Posterior cingulate gyrus (tissue), 11 donors: ENCODE data around the gene POU6F2.

Experiments used
- DNase-seq, 10 donors: peaks; one replicate each; pipeline versions ENCODE4 v3.0.0 to v3.0.0-alpha.2; 2020 to 2021; ENCODE audit warnings: mixed read lengths in 3 of 10
- intact Hi-C: fragments of 100-400 bp; cut with DNase I; formaldehyde crosslinking; loops from one replicate; pipeline ENCODE4 v1.15.1; 2023

Gene POU6F2

DNA sequence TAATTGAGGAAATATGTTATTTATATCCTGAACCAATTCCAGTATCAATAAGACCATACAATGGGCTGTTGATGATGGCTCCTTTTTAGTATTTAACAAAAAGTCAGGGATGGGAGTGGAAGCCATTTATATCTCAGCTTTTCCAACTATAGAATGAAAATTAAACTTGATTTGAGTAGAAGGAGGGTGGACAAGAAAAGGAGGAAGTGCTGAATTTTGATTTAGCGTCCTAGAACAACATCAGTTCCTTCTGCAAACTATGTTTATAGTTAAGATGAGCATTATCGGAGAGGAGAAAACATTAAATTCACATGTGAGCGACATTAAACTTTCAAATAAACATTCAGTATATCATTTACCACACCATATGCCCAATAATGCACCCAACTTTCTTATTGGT is 439.2 kb downstream of the POU6F2 start:
- DNase-seq, result no peak
- intact Hi-C loops, result no loop called here

DNA sequence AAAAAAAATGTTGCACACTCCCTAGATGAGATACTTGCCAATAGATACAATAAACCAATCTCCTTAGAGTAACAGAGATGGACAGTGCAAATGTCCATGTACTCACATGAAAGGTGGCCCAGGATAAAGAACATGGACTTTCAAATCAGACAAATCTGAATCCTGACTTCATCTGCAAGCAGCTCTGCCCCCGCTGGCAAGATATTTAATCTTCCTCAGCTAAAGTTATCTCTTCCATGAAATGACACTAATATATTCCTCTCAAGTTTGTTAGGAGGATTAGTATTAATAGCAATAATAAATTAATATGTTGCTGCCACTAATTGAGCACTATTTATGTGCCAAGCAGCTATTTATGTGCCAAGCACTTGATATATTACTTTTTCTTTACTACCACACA is 439.9 kb downstream of the POU6F2 start:
- intact Hi-C loops, result no loop called here
- no peak for DNase-seq

DNA sequence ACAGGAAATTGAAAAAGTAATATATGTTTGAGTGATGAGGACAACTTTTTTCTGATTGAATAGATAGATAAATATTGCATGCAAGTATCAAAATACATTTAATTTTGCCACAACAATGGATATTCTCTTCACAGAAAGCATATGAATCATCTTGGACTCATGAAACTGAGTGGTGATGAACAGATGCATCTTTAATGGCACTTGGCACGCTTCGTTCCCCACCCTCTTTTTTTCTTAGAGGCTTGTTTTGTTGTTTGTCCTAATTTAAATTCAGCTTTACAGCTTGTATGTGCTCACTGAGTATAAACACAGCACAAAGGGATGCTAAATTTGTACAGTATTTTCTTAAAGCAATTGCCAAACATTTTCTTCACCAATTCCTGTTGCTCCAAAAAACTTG is 443.5 kb downstream of the POU6F2 start:
- no peak for DNase-seq
- intact Hi-C loops, result no loop called here

DNA sequence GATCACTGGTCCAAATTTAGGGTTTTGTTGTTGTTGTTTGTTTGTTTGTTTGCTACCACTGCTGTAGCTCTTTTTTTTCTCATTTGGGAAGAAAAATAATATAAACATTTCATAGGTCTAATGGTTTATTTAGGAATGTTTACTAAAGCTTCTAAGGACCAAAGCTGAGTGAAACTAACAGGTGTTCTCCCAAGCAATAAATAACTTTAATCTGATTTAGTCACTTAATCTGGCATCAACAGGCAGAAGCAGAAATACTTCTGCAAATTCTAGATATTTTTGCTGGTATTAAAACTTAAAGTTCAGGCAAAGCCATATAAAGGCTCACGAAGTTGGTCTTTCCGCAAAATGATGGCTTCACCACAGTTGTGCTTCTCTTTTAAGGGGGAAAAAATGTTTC is 444.0 kb downstream of the POU6F2 start:
- intact Hi-C loops, result no loop called here
- no peak for DNase-seq

GRCh38 chr7:39428221-39428620 is 450.5 kb downstream of the POU6F2 start:
- intact Hi-C loops, result no loop called here

DNA sequence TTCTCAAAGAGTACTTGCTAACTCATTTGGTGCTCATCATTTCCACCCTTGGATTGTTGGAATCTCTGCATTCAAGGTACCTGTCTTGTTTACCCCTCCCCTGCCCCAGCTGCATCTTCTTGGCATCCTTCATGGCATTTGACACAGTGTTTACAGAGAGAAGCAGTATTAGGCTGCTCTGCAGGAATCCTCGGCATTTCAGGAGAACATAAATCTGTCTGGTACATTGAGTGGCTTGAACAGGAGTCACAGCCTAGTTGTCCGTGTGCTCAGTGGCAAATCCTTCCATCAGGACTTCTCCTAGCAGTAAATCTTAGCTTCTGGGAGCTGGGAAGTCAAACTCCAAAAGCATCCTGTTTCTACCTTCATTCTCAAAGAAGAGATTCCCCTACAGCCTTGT is 451.7 kb downstream of the POU6F2 start:
- intact Hi-C loops, result no loop called here
- DNase-seq, result no peak

More at GRCh38 chr7:39428221-39428620, 450.5 kb downstream of the POU6F2 start:
- DNase-seq, result no peak

DNA sequence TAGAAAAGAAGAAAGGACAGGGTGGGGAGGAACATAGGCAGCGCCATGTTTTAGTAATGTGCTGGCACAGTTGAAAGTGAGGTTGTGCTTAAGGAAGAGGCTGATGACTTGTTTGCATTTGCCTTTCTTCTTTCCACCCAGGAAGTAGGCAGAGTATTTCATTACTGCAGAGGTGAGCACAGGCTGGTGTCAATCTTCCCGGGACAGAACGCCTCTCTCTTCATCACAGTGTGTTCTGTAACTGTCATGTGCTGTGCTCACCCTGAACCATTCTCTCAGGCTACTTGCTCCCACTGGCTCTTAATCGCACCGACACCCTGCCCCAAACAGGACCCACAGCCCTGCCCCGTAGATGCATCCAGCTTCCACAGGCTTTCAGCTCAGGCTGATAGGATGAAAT is 452.7 kb downstream of the POU6F2 start:
- intact Hi-C loops, result no loop called here
- no peak for DNase-seq

DNA sequence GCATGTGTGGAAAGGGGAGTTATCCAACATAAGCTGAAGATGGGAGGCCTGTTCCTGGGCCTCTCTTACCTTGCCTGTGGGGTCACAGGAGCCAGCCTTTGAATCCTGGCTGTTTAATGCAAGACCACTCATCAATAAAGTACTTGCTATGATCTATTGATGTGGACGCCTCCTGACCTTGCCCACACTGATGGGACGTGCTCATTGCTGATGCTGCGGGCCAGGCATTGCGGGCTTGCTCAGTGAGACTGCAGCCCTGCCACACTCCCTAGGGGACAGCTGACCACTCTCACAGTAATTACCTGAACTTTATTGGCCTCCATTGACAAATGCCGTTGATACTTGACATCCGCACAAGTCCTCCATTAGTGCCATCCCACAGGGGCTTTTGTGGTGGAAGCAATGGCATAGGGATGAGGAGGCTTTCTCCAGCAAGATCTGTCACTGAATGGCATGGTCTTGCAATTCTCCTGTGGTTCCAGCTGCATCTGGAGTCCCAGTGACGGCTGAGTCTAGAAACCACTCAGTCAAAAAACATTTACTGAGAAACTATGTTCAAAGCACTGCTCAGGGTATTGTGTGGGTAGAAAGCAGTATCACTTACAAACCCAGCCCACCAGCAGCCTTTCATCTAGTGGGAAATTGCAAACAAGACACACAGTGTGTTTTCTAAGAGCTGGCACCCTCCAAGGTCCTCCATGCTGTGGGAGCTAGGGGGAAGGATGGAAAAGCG is 453.4 kb downstream of the POU6F2 start:
- intact Hi-C loops, result no loop called here
- DNase-seq, result peak in 1 of 10 donors; percentile 62

GRCh38 chr7:39432368-39432767 is 454.7 kb downstream of the POU6F2 start:
- intact Hi-C loops, result no loop called here
- DNase-seq, result peak in 1 of 10 donors; percentile 55

DNA sequence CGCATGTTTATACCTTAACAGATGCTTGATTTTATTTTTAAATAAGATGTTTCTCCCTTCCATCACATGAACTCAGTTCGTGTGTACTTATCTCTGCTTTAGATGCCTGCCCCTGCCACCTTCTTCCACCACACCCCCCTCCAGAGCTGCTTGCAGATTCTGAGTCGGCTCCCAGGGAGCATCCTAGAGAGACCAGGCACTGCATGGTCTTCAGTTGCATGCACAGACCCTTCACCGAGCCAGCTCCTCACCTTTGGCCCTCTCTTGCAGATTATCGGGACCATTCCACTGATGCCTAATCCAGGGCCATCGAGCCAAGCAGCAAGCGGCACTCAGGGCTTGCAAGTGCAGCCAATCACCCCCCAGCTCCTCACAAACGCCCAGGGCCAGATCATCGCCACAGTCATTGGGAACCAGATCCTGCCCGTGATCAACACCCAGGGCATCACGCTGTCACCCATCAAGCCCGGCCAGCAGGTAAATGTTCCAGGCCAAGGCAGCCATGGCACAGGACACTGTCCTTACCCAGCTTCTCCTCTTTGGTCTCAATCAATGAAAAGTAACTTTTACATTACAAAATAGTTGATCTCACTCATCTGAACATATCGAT is 455.2 kb downstream of the POU6F2 start:
- intact Hi-C loops, result no loop called here
- DNase-seq, result peak in 2 of 10 donors; percentile 57 to 74

DNA sequence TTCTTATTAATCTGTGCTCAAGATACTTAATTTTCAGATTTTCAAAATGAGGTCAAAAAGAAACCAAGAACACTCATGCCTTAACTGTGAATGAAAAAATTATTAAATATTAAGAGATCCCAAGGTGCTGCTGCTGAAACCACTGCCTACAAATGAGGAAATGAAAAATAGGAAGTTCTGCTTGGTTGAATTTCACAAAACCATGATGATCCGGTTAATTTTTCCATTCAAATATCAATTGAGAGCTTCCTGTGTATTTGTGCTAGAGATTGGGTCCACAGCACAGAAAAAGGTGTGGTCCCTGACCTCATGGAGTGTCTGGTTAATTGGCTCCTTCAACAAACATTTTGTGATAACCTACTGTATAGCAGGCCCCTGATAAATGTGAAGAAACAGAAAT is 455.8 kb downstream of the POU6F2 start:
- intact Hi-C loops, result no loop called here
- no peak for DNase-seq

DNA sequence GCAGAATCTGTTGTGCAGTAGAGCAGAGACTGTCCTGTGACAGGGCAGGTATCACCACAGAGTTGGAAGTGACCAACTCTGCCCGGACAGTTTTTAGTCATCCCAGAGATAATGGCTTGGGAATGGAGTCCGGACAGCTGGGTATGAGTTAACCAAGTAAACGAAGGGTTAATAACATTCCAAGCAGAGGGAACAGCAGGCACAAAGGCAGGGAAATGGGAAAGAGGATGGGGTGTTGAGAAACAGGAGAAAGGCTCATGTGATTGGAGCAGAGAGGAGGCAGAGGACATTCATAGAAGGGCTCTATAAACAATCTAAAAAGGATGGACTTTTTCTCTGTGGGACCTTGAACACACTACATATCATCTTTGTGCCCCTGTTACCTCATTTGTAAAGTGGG is 456.3 kb downstream of the POU6F2 start:
- no peak for DNase-seq
- intact Hi-C loops, result no loop called here

DNA sequence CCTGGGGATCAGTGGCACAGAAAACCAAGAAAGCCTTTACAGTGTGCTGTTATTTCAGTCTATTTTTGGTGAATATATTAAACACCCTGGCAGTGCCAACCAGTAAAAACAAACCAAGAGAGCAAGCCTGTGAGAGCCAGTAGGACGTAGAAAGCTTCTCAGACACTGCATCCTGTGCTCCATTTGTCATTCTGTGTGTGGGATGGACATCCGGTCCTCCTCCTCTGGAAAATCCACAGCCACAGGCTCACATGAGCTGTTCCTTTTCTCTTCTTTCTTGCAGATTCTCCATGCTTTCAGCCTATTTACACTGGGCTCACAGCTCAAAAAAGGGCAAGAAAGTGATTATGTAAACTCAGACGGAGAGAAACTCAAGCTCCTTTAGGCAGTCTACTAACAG is 468.8 kb downstream of the POU6F2 start:
- intact Hi-C loops, result no loop called here
- DNase-seq, result peak in 3 of 10 donors; percentile 42 to 81 (median 42)

DNA sequence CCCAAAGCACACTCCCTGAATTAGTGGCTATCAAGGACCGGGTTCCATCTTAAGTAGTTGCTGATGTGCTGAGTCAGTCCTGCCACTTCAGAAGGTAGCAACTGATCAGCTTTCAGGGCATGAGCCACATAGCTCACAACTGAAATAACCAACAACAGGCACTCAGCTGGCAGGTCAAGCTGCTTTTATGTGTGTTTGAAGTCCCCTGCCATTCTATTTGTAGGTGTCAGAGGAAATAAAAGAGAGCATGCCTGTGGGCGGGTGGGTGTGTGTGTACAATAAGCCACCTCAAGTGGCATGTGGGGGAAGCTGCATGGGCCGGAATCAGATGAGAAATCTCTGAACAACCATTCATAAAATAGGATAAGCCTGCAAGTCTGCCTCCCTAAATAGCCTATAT is 474.2 kb downstream of the POU6F2 start:
- DNase-seq, result no peak
- intact Hi-C loops, result no loop called here

DNA sequence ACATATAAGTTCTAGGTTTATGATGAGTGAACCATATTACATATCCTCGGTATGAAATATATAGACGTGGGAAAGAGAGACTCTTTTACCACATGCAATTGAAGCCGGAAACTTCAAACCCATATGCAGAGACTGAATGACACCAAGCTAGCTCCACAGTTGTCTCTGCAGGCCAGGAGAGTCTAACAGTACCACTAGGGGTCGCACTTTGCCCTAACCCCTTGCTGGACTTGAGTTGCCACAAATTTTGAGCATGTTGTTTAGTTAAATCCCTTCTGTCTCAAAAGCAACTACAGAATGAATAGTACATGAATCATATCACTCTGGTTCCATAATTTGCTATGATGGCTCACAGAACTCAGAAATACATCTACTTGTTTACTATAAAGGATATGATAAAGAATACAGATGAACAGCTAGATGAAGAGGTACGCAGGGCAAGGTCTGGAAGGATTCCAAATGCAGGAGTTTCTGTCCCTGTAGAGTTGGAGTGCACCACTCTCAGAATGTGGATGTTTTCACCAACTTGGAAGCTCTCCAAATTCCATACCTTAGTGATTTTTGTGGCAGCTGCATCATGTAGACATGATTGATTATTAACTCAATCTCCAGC is 476.1 kb downstream of the POU6F2 start:
- intact Hi-C loops, result no loop called here
- DNase-seq, result no peak

- intact Hi-C loops, result no loop called here
- no peak for DNase-seq
Measured at GRCh38 chr7:39458061-39458745, 480.5 kb downstream of the POU6F2 start.

- DNase-seq, result no peak
- intact Hi-C loops, result loop anchor here (5.0 kb wide), 1 partner anchor 527 kb away; no protein-coding TSS in a partner anchor
Measured at GRCh38 chr7:39459636-39460035, 481.9 kb downstream of the POU6F2 start.

GRCh38 chr7:39460486-39460885 is 482.8 kb downstream of the POU6F2 start:
- intact Hi-C loops, result loop anchor here (5.0 kb wide), 1 partner anchor 528 kb away; no protein-coding TSS in a partner anchor
- DNase-seq, result peak in 1 of 10 donors; percentile 64

GRCh38 chr7:39461263-39461820 is 483.6 kb downstream of the POU6F2 start:
- intact Hi-C loops, result loop anchor here (5.0 kb wide), 1 partner anchor 529 kb away; no protein-coding TSS in a partner anchor
- no peak for DNase-seq

DNA sequence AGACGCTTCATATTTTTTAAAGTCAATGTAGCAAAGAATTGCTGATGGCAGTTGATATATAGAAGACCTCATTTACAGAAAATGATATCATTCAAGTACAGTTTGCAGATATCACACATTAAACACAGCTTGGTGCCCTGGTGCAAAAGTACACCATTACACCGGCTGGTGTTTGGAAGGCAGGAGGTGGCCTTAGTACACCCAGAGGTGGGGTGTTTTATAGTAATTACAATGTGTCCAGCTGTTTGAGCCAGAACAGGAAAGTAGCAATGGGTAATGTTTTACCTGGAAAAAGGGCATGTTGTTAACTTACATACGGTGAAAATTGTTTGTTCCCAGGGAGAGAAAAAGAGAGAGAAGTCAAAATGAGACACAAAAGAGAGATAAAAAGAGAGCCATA is 485.5 kb downstream of the POU6F2 start:
- no peak for DNase-seq
- intact Hi-C loops, result loop anchor here (5.0 kb wide), 1 partner anchor 531 kb away; no protein-coding TSS in a partner anchor
